OCI-LY7 (cell line): ENCODE measurements around the gene SLC25A21.

Source experiments
- CTCF ChIP-seq: fragments of 200-600 bp; sonication (generic); conservative IDR thresholded peaks from 2 replicates; pipeline ENCODE4 v1.5.1; 2014; ENCODE audit warnings: mild to moderate bottlenecking, antibody characterized with exemption, low read length, moderate library complexity, mixed read lengths
- EZH2phosphoT487 ChIP-seq: fragments of 200-600 bp; sonication (generic); IDR thresholded peaks from 2 replicates; pipeline ENCODE4 v1.6.1; 2018; ENCODE audit warnings: low read depth, borderline replicate concordance, mild to moderate bottlenecking, mixed run types, antibody characterized with exemption, low read length, moderate library complexity, mixed read lengths

GRCh38 chr14:37051153-37051552, 121.3 kb downstream of the SLC25A21 start:
- TF ChIP-seq CTCF, result no peak
- no peak for TF ChIP-seq EZH2phosphoT487
